OCI-LY7 (cell line): ENCODE data around the gene PPFIBP1. TPM values are rescaled to one million over a fixed set of nuclear protein-coding genes. Genes with fewer than 3 reads are reported as not detected.

Source experiments
- BruUV-seq: library from RNA; stranded (reverse); fragments of 400-500 nt; replicated peaks from 2 replicates; lab custom pipeline; 2021; lab: Mats Ljungman, UMichigan
- CTCF ChIA-PET: fragments of 300-600 bp; sonication (Branson Sonifier 250); formaldehyde crosslinking; loops from one replicate; lab custom pipeline; 2022; ENCODE audit warnings: antibody characterized with exemption; ENCODE audit not compliant: unreplicated experiment; lab: Charles Lee
- POLR2A ChIA-PET: fragments of 300-600 bp; sonication (Branson Sonifier 250); formaldehyde crosslinking; loops from one replicate; lab custom pipeline; 2022; ENCODE audit warnings: antibody characterized with exemption; lab: Charles Lee
- DNase-seq: peaks from one replicate; pipeline ENCODE4 v3.0.0-alpha.2; 2015; ENCODE audit warnings: low spot score
- H2AFZ ChIP-seq: fragments of 200-600 bp; sonication (generic), shearing (Covaris generic); 2 replicates; pipeline ENCODE4 v1.6.1; 2014; ENCODE audit warnings: mild to moderate bottlenecking, antibody characterized with exemption, low read length, moderate library complexity
- H3K27ac ChIP-seq: fragments of 200-600 bp; sonication (generic); 2 replicates; pipeline ENCODE4 v1.5.1; 2014; ENCODE audit warnings: mixed run types, low read depth, mild to moderate bottlenecking, moderate library complexity, low read length, inconsistent platforms; ENCODE audit not compliant: poor library complexity, severe bottlenecking
- H3K36me3 ChIP-seq: fragments of 200-600 bp; sonication (generic); 2 replicates; pipeline ENCODE4 v1.6.1; 2014; ENCODE audit warnings: mild to moderate bottlenecking, antibody characterized with exemption, low read length, moderate library complexity, mixed read lengths; ENCODE audit not compliant: insufficient read depth
- H3K4me1 ChIP-seq: fragments of 200-600 bp; sonication (generic); 2 replicates; pipeline ENCODE4 v1.5.1; 2014; ENCODE audit warnings: mild to moderate bottlenecking, low read length; ENCODE audit not compliant: insufficient read depth, poor library complexity, severe bottlenecking
- H3K4me2 ChIP-seq: fragments of 200-600 bp; sonication (generic); 2 replicates; pipeline ENCODE4 v1.6.1; 2014; ENCODE audit warnings: mild to moderate bottlenecking, low read length
- H3K4me3 ChIP-seq: fragments of 200-600 bp; sonication (generic); 2 replicates; pipeline ENCODE4 v1.5.1; 2014; ENCODE audit warnings: mild to moderate bottlenecking, low read depth, low read length; ENCODE audit not compliant: poor library complexity, severe bottlenecking
- H3K79me2 ChIP-seq: fragments of 200-600 bp; sonication (generic); 2 replicates; pipeline ENCODE4 v1.6.1; 2016; ENCODE audit warnings: low read depth, mild to moderate bottlenecking, low read length, moderate library complexity, mixed read lengths; ENCODE audit not compliant: insufficient read depth
- H3K9me2 ChIP-seq: fragments of 200-600 bp; sonication (generic); 2 replicates; pipeline ENCODE4 v1.6.1; 2016; ENCODE audit warnings: mild to moderate bottlenecking, low read length, mixed read lengths; ENCODE audit not compliant: insufficient read depth
- H3K9me3 ChIP-seq: fragments of 200-600 bp; sonication (generic); 2 replicates; pipeline ENCODE4 v1.6.1; 2014; ENCODE audit warnings: mild to moderate bottlenecking, mixed run types, low read length, mixed read lengths
- H4K20me1 ChIP-seq: fragments of 200-600 bp; sonication (generic); 2 replicates; pipeline ENCODE4 v1.6.1; 2014; ENCODE audit warnings: mild to moderate bottlenecking, antibody characterized with exemption, low read length, moderate library complexity, mixed read lengths; ENCODE audit not compliant: insufficient read depth
- EZH2phosphoT487 ChIP-seq: fragments of 200-600 bp; sonication (generic); IDR thresholded peaks from 2 replicates; pipeline ENCODE4 v1.6.1; 2018; ENCODE audit warnings: low read depth, borderline replicate concordance, mild to moderate bottlenecking, mixed run types, antibody characterized with exemption, low read length, moderate library complexity, mixed read lengths
- intact Hi-C: fragments of 100-400 bp; cut with micrococcal nuclease; formaldehyde crosslinking; loops from one replicate; pipeline ENCODE4 v1.10.0; 2022; ENCODE audit not compliant: unreplicated experiment
- total RNA-seq, 2 experiments: library from RNA; depleted of rRNA in 1 of 2; stranded (reverse); fragments of >200 nt in 1 of 2; shearing (Covaris generic) in 1 of 2; gene quantifications; 2 replicates each; pipeline ENCODE4 v1.2.3, GENCODE V29; 2014 to 2022
- TF ChIP-seq, protein P1 (sequence below): fragments of 200-600 bp; sonication (generic); conservative IDR thresholded peaks from 2 replicates; pipeline ENCODE4 v1.5.1; 2014; ENCODE audit warnings: mild to moderate bottlenecking, antibody characterized with exemption, low read length, moderate library complexity, mixed read lengths

The PPFIBP1 gene
- total RNA-seq, 2 experiments from 2014 or later: 7.3 to 14.6 TPM

DNA sequence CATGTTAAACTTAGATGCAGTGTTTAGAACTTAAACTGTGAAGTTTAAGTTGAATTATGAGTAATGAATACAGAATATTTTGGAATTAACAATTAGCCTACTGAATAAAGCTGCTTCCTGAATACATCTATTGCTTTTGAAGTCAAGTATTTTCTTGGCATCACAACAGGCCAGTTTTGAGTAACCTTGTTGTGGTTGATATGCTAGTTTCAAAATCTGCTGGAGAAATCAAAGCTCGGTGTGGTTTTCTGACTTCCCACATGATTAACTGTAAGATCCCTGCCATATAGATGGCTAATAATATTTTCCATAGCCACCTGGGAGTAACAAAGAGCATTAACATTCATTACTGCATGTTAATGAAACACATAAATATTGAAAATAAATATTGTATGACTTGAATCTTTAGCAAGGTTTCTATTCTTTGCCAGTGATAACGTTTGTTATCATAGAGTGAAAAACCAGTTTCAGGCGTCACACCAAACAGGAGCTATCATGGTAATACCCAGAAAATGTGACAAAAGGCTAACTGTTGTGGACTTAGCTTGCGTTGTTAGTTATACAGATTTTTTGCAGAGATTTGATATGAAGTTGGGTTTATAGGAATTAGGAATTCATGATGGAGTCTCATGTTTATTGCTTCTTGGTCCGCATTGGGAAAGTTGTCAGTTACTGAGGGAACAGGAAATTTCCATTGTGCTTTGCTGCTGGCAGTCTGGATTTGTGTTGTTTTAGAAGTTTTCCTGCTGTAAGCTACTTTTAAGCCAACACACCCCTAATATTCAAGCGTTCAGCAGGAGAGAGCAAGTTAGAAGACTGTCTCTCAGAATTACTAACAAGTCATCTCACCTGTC lies 32.1 kb downstream of the PPFIBP1 start:
- H3K27ac ChIP-seq: no peak overlapping the region
- no peaks in the 10 kb centered on the region for H3K4me1 ChIP-seq
- H2AFZ ChIP-seq: no peak overlapping the region
- no peak for TF ChIP-seq EZH2phosphoT487
- TF ChIP-seq, protein P1, sequence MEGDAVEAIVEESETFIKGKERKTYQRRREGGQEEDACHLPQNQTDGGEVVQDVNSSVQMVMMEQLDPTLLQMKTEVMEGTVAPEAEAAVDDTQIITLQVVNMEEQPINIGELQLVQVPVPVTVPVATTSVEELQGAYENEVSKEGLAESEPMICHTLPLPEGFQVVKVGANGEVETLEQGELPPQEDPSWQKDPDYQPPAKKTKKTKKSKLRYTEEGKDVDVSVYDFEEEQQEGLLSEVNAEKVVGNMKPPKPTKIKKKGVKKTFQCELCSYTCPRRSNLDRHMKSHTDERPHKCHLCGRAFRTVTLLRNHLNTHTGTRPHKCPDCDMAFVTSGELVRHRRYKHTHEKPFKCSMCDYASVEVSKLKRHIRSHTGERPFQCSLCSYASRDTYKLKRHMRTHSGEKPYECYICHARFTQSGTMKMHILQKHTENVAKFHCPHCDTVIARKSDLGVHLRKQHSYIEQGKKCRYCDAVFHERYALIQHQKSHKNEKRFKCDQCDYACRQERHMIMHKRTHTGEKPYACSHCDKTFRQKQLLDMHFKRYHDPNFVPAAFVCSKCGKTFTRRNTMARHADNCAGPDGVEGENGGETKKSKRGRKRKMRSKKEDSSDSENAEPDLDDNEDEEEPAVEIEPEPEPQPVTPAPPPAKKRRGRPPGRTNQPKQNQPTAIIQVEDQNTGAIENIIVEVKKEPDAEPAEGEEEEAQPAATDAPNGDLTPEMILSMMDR: no peak
- POLR2A ChIA-PET: interaction anchor here (0.5 to 2.0 kb wide), 6 partner anchors 13 to 68 kb away, joined by 3 to 7 read pairs (median 4); no protein-coding TSS in a partner anchor
- no peak overlapping the region for H3K4me3 ChIP-seq
- CTCF ChIA-PET: interaction anchor here (0.8 kb wide), 1 partner anchor 17 kb away, joined by 3 read pairs; no protein-coding TSS in a partner anchor
- H4K20me1 ChIP-seq: no peaks in the 10 kb centered on the region
- H3K4me2 ChIP-seq: no peak overlapping the region
- no peaks in the 10 kb centered on the region for H3K79me2 ChIP-seq
- intact Hi-C loops: no loop called here
- H3K36me3 ChIP-seq: no peaks in the 10 kb centered on the region
- H3K9me3 ChIP-seq: no peaks in the 10 kb centered on the region
- DNase-seq: no peak
- no peaks in the 10 kb centered on the region for H3K9me2 ChIP-seq
- BruUV-seq: no TSS peak

GRCh38 chr12:27560126-27560525 lies 36.1 kb downstream of the PPFIBP1 start:
- ChIA-PET CTCF (interaction anchor here (0.7 kb wide), 1 partner anchor 25 kb away, joined by 3 read pairs; no protein-coding TSS in a partner anchor), POLR2A (interaction anchor here (0.7 kb wide), 1 partner anchor 20 kb away, joined by 3 read pairs; no protein-coding TSS in a partner anchor)
- no peaks in the 10 kb centered on the region for H3K9me2 ChIP-seq
- no peak overlapping the region for H3K4me2 ChIP-seq
- intact Hi-C loops: no loop called here
- no peaks in the 10 kb centered on the region for H3K4me1 ChIP-seq
- H2AFZ ChIP-seq: no peak overlapping the region
- no TSS peak for BruUV-seq
- DNase-seq: no peak
- TF ChIP-seq, protein P1: no peak
- no peak for TF ChIP-seq EZH2phosphoT487
- no peak overlapping the region for H3K4me3 ChIP-seq
- H3K27ac ChIP-seq: no peak overlapping the region
- H3K9me3 ChIP-seq: no peaks in the 10 kb centered on the region
- no peaks in the 10 kb centered on the region for H3K36me3 ChIP-seq
- H4K20me1 ChIP-seq: no peaks in the 10 kb centered on the region
- no peaks in the 10 kb centered on the region for H3K79me2 ChIP-seq
